ENCODE data around the gene ADPRH. TPM values are rescaled to one million over a fixed set of nuclear protein-coding genes. Genes with fewer than 3 reads are reported as not detected.

The ADPRH gene
- total and polyA plus RNA-seq, 10 of the 15 experiments (the other 5 are each of a cell fraction or from before 2014, with no cell fraction given) = 2.3 to 32.6 (median 19.0) TPM

GRCh38 chr3:119588112-119588511 is 8.8 kb downstream of the ADPRH start (continued):
- TF ChIP-seq RB1 (IDR thresholded peaks at IDR 0.05; ENCODE audit: borderline replicate concordance) = no peak
- no peak for TF ChIP-seq NFYA (IDR thresholded peaks at IDR 0.05; ENCODE audit: borderline replicate concordance, low read depth, low read length)
- TF ChIP-seq RAD21 (IDR thresholded peaks at IDR 0.05; ENCODE audit: insufficient read depth, low read depth, low read length) = no peak
- no peak for TF ChIP-seq SREBF2 (IDR thresholded peaks at IDR 0.05; ENCODE audit: low read length)
- no peak for TF ChIP-seq ZNF217 (IDR thresholded peaks at IDR 0.05)
- TF ChIP-seq, protein P1, sequence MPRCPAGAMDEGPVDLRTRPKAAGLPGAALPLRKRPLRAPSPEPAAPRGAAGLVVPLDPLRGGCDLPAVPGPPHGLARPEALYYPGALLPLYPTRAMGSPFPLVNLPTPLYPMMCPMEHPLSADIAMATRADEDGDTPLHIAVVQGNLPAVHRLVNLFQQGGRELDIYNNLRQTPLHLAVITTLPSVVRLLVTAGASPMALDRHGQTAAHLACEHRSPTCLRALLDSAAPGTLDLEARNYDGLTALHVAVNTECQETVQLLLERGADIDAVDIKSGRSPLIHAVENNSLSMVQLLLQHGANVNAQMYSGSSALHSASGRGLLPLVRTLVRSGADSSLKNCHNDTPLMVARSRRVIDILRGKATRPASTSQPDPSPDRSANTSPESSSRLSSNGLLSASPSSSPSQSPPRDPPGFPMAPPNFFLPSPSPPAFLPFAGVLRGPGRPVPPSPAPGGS (IDR thresholded peaks at IDR 0.05; ENCODE audit: borderline replicate concordance, insufficient read depth, low read depth, low read length, poor library complexity, severe bottlenecking) = no peak
- no peak for TF ChIP-seq NFXL1 (IDR thresholded peaks at IDR 0.05; ENCODE audit: borderline replicate concordance)
- TF ChIP-seq ZNF274 (IDR thresholded peaks at IDR 0.05; ENCODE audit: insufficient read depth, insufficient read length) = no peak
- TF ChIP-seq SMAD5 (IDR thresholded peaks at IDR 0.05; ENCODE audit: low read depth) = no peak
- TF ChIP-seq HDGF (IDR thresholded peaks at IDR 0.05) = 0 out of 2 replicates have a peak, but pooled peaks have one; percentile 14
- no peak for TF ChIP-seq ZSCAN29 (IDR thresholded peaks at IDR 0.05)
- no peak for TF ChIP-seq CBX5 (IDR thresholded peaks at IDR 0.05; ENCODE audit: low read depth)
- TF ChIP-seq SIX5 (IDR thresholded peaks at IDR 0.05; ENCODE audit: low read depth, low read length, severe bottlenecking) = no peak
- TF ChIP-seq MTA2 (IDR thresholded peaks at IDR 0.05; ENCODE audit: low read depth) = peak; percentile 64; the same call in 1 of the 2 replicates
- peak; percentile 91 for TF ChIP-seq SMAD1 (IDR thresholded peaks at IDR 0.05; ENCODE audit: low read depth, partially characterized antibody)
- TF ChIP-seq IKZF2 (IDR thresholded peaks at IDR 0.05) = peak; percentile 93 to 95
- peak; percentile 88; the same call in 1 of the 2 replicates for TF ChIP-seq DPF2 (IDR thresholded peaks at IDR 0.05)
- TF ChIP-seq MYC (IDR thresholded peaks at IDR 0.05; ENCODE audit: insufficient read depth, insufficient read length, insufficient replicate concordance, low read length, severe bottlenecking) = no peak
- TF ChIP-seq NR2F1 (conservative IDR thresholded peaks at IDR 0.05) = no peak
- TF ChIP-seq, protein P2, sequence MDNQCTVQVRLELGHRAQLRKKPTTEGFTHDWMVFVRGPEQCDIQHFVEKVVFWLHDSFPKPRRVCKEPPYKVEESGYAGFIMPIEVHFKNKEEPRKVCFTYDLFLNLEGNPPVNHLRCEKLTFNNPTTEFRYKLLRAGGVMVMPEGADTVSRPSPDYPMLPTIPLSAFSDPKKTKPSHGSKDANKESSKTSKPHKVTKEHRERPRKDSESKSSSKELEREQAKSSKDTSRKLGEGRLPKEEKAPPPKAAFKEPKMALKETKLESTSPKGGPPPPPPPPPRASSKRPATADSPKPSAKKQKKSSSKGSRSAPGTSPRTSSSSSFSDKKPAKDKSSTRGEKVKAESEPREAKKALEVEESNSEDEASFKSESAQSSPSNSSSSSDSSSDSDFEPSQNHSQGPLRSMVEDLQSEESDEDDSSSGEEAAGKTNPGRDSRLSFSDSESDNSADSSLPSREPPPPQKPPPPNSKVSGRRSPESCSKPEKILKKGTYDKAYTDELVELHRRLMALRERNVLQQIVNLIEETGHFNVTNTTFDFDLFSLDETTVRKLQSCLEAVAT (IDR thresholded peaks at IDR 0.05) = no peak
- TF ChIP-seq JUND (IDR thresholded peaks at IDR 0.05; ENCODE audit: low read depth, low read length) = no peak
- TF ChIP-seq RELA (IDR thresholded peaks at IDR 0.05; ENCODE audit: borderline replicate concordance, partially characterized antibody) = no peak
- TF ChIP-seq HCFC1 (IDR thresholded peaks at IDR 0.05; ENCODE audit: low read length) = no peak
- no peak for TF ChIP-seq RFX5 (IDR thresholded peaks at IDR 0.05; ENCODE audit: low read depth, low read length)
- no peak for TF ChIP-seq NRF1 (conservative IDR thresholded peaks at IDR 0.05; ENCODE audit: low read depth, low read length)
- TF ChIP-seq PAX8 (IDR thresholded peaks at IDR 0.05) = no peak
- TF ChIP-seq, protein P3, sequence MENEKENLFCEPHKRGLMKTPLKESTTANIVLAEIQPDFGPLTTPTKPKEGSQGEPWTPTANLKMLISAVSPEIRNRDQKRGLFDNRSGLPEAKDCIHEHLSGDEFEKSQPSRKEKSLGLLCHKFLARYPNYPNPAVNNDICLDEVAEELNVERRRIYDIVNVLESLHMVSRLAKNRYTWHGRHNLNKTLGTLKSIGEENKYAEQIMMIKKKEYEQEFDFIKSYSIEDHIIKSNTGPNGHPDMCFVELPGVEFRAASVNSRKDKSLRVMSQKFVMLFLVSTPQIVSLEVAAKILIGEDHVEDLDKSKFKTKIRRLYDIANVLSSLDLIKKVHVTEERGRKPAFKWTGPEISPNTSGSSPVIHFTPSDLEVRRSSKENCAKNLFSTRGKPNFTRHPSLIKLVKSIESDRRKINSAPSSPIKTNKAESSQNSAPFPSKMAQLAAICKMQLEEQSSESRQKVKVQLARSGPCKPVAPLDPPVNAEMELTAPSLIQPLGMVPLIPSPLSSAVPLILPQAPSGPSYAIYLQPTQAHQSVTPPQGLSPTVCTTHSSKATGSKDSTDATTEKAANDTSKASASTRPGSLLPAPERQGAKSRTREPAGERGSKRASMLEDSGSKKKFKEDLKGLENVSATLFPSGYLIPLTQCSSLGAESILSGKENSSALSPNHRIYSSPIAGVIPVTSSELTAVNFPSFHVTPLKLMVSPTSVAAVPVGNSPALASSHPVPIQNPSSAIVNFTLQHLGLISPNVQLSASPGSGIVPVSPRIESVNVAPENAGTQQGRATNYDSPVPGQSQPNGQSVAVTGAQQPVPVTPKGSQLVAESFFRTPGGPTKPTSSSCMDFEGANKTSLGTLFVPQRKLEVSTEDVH (IDR thresholded peaks at IDR 0.05; ENCODE audit: low read depth, partially characterized antibody) = no peak
- TF ChIP-seq USF1 (IDR thresholded peaks at IDR 0.05; ENCODE audit: borderline replicate concordance, extremely low read length, insufficient read depth, low read depth, low read length) = no peak
